Activated naive CD8-positive, alpha-beta T cell treated with anti-CD3 and anti-CD28 coated beads, Interleukin-2, amount 50 U/mL, for 16 hours (primary cell): ENCODE results near the gene SPATA33.
"Not testable (repeated sequence)": the region's sequence is repeated elsewhere in the genome, so short reads cannot be mapped to it uniquely, and the experiment has no call there.

Source experiments
- DNase-seq: peaks from one replicate; pipeline ENCODE4 v3.0.0-alpha.2; 2020; ENCODE audit warnings: low read depth, low spot score

Gene SPATA33

GRCh38 chr16:89629827-89630610, 27.6 kb upstream of the SPATA33 start:
- no peak for DNase-seq

- no peak for DNase-seq
Observed at GRCh38 chr16:89633064-89633631, 24.5 kb upstream of the SPATA33 start.

- DNase-seq, result not testable (repeated sequence)
Observed at GRCh38 chr16:89634463-89635385, 22.9 kb upstream of the SPATA33 start.

- no peak for DNase-seq
Observed at GRCh38 chr16:89636663-89637062, 21.0 kb upstream of the SPATA33 start.

GRCh38 chr16:89637379-89637778, 20.3 kb upstream of the SPATA33 start:
- no peak for DNase-seq

- DNase-seq, result no peak
Observed at GRCh38 chr16:89638455-89638854, 19.2 kb upstream of the SPATA33 start.

GRCh38 chr16:89639385-89639784, 18.3 kb upstream of the SPATA33 start:
- no peak for DNase-seq

- DNase-seq, result no peak
Observed at GRCh38 chr16:89641458-89642119, 16.0 kb upstream of the SPATA33 start.

- DNase-seq, result no peak
Observed at GRCh38 chr16:89642574-89642973, 15.1 kb upstream of the SPATA33 start.

- DNase-seq, result no peak
Observed at GRCh38 chr16:89643769-89644300, 13.8 kb upstream of the SPATA33 start.

- DNase-seq, result no peak
Observed at GRCh38 chr16:89645122-89645521, 12.5 kb upstream of the SPATA33 start.

GRCh38 chr16:89646270-89646669, 11.4 kb upstream of the SPATA33 start:
- DNase-seq, result no peak

- DNase-seq, result no peak
Observed at GRCh38 chr16:89646906-89647305, 10.7 kb upstream of the SPATA33 start.

GRCh38 chr16:89651584-89651983, 6.1 kb upstream of the SPATA33 start:
- DNase-seq, result no peak

GRCh38 chr16:89653656-89654295, 3.9 kb upstream of the SPATA33 start:
- DNase-seq, result no peak

GRCh38 chr16:89655062-89655643, 2.5 kb upstream of the SPATA33 start:
- no peak for DNase-seq

- DNase-seq, result no peak
Observed at GRCh38 chr16:89656435-89657121, 1.1 kb upstream of the SPATA33 start.

- no peak for DNase-seq
Observed at GRCh38 chr16:89658221-89658879, 714 bp downstream of the SPATA33 start.

GRCh38 chr16:89660146-89660545, 2.5 kb downstream of the SPATA33 start:
- DNase-seq, result no peak
